Measurements from ENCODE around the gene PEA15.

The PEA15 gene

DNA sequence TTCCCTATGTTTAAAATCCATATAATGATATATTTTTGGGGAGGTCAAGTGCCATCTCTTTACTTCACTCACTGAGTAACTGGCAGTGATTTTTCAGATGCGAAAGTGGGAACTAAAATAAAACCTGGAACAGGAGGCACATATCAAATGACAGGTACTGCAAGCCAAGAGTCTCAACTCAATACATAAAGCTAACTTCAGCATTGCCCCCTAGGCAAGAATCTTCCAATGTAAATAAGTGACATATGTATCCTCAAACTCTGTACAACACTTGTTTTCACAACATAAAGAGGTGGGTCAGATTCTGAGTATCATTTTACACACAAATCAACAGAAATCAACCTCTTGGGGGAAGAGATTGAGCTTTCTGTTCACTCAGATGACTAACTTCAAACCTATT is 39.0 kb downstream of the PEA15 start:
- peak; percentile 58 for DNase-seq

DNA sequence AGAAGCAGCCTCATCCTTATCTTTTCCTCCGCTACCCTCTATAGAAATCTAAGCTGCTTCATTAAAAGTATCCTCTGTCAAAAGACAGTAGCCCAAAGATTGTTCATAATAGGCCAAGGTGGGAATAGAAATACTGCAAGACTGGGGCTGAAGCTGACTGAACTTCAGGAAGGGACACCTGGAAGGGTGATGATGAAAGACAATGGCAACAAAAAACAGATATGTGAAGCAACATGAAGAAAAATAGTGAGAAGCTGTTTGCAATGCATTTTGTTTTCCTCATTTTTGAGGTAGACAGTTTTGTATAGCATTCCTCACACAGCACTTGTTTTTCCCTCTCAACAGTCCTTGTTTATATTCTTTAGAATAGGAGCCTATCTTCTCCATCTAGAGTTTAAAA is 40.2 kb downstream of the PEA15 start:
- DNase-seq = no peak

DNA sequence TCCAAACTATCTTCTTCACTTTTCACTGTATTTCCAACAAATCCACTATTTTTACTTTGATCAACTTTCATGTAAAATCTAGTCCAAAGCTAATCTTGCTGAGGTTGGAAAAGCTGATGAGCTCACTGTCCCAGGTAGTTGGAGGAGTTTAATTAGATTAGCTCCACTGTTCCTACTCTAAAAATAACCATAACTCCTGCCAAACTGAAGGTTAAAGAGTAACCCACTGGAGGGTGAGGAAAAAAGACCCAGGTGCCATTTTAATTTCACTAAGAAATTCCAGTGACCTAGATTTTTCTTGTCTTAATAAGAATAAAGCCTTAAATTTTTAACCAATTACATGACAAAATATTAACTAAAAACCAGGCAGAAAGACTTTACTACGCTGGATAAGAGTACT is 41.9 kb downstream of the PEA15 start:
- DNase-seq = no peak

DNA sequence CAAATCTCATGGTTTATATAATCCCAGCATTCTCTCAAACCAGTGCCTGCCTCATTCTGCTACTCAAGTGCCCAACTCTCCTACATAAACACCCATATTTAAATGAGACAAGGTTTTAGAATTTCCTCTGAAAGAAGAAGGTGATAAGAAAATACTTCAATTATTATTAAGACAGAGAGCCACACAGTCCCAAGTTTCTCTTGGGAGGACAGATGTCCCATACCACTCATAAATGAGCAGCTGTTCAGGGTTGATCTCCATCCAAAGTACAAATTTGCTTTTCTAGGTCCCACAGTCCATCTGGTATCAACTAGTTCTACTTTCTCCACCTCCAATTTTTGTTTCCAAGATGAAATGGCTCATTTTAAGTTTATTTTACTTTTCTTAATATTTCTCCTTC is 45.8 kb downstream of the PEA15 start:
- DNase-seq = peak; percentile 69

DNA sequence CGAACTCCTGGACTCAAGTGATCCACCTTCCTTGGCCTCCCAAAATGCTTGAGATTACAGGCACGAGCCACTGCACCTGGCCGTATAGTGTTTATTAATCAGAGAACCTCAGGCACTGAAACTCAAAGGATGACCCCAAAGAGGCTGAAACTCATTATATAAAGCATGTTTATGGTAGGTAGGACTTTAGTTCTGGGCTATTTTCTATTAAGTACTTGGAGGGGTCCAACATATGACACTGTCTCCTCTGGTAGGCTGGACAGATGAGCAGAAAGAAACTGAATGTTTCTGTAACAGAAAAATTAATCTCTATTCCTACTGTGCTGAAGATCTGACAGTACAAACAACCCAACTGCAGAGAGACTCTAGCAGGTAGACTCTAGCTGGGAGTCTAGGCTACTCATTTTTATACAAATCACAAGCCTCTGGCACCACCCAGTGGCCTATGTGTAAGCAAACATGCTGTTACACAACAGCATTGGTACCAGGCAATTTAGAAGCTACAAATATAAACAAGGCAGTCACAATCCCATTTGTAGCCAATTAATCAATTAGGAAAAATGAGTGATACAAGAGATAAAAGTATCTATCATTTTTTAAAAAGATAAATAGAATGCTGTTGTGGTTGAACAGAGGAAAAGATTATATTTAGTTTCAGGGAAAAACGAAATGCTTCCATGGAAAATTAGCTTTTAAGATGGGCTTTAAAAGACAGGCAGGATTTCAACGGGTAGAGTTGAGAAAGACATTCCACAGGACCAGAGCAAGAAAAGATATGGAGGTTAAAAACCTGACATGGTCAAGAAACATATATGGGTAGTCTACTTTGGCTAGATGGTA is 46.7 kb downstream of the PEA15 start:
- peak; percentile 50 for DNase-seq

DNA sequence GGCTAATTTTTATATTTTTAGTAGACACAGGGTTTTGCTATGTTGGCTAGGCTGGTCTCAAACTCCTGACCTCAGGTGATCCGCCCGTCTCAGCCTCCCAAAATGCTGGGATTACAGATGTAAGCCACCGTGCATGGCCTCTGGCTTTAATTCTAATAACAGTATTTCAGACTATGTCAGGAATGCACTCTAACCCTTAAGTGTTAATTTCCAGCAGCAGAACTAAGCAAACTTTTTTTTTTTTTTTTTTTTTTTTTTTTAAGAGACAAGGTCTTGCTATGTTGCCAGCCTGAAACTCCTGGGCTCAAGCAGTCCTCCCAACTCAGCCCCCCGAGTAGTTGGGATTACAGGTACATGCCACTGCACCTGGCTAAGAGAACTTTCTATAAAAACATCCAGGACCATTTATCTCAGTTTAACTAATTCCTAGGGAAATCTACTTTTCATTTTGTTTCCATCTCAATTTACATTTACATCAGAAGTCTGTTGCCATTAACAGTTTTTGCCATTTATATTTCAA is 50.7 kb downstream of the PEA15 start:
- DNase-seq = no peak

DNA sequence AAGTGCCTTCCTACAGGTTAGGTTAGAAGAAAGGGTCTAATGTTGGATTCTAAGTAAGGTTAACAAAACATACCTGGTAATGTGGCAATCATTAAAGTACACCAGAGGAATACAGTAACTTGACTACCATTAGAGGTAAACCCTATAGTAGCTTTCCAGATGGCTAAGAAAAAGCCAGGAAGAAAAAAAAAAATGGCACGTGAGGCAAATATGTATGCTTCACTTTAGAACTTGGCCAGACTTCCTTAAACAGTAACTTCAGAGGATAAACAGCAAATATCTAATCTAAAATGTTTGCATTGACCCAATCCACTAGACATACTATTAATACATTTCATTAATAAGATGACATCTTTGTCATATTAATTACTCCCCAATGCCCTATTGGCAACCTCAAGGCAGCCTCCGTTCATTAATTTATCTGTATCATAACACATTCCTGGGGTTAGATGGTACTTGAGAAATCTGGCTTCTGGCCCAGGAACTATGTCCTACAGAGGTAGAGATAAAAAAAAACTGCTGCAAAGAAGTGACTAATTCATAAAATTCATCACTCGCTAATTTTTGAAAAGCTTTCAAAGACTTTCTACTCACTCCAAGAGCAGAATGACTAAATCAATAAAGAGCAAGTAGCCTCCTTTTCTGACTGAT is 51.3 kb downstream of the PEA15 start:
- DNase-seq = no peak

DNA sequence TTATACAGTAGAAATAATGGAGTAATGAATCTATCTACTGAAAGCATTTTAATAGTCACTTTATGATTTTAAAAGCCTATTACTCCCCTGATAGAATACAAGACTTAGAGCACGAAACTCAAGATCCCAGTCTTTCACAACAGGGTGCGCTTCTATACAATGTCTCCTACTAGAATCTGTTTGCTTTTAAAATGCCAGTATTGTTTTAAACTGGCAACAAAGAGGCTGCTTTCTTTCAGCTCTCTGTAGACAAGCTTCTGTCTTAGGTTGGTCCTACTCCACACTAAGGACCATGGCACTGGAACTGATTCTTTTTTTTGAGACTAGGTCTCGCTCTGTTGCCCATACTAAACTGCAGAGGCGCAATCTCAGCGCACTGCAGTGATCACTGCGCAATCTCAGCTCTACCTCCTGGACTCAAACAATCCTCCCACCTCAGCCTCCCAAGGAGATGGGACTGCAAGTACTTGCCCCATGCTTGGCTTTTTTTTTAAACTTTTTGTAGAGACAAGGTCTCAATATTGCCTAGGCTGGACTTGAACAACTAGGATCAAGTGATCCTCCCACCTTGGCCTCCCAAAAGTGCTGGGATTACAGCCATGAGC is 52.3 kb downstream of the PEA15 start:
- DNase-seq = no peak

DNA sequence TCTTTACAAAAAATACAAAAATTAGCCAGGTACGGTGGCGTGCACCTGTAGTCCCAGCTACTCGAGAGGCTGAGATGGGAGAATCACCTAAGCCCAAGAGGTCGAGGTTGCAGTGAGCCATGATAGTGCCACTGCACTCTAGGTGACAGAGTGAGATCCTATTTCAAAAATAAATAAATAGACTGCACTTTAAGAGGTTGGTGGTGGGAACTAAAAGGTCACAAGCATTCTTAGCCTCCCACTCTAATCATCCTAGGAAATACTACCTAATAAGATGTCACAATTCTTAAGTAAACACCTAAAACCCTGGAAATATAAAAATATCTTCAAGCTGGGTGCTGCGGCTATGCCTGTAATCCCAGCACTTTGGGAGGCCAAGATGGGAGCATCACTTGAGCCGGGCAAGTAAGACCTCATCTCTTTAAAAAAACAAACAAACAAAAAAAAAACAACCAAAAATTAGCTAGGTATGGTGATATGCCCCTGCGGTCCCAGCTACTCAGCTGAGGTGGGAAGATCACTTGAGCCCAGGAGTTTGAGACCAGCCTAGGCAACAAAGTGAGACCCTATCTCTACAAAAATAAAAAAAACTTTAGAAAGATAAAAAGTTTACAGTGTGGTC is 53.1 kb downstream of the PEA15 start:
- DNase-seq = no peak

DNA sequence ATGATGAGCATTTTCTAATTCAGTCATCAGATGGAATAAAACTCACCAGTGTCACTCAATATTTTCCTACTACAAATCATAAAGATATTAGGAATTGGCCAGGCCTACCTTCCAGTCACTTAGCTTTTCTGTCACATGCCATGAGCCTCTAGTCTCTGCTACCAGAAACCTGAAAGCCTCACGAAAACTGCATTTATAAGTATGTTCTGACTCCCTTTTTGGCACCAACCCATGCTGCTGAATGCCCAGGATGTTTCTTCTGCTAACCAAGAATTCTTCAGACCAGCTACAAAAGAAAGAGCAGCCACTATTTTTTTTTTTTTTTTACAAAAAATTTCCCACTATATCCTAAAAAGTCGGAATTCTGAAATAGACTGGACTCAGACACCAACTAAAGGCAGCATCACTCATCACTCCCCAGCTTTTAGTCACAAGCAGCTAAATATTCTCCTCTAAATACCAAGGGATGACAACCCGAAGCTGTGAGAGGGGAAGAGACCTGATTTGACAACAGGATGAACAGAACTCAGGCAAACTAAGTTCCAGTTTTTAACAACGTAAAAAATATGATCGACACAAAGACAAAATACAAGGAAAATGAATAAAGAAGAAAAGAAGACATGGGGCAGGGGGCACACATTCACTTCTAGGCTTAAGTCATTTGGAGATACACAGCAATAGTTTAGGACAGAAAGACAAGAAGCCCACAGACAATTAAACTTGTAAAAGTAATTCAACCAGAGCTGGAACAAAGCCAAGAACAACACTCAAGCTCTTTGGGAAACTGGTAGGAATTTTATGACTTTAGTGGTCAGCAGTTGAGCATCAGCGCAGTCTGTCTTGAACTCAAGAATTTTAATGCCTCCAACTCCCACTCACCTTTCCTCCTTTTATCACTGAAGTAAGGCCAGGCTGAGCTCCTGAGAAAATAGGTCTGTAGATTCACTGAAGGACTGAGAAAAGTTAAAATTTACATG is 55.5 kb downstream of the PEA15 start:
- peak; percentile 30 for DNase-seq

DNA sequence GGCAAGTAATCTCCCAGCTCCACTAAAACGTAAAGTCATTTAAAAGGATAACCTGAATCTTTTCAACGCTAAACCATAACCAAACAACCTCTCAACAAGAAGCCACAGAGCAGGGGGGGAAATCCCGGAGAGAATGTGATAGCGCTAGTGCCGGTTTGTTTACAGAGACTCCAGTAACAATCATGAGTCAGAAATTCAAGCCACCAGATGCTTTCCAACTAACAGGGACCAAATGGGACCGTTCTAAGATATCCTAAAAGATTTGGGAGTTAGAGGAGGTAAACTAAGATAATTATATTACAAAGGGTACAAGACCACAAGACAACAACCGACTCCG is 56.3 kb downstream of the PEA15 start:
- DNase-seq = peak; percentile 27

DNA sequence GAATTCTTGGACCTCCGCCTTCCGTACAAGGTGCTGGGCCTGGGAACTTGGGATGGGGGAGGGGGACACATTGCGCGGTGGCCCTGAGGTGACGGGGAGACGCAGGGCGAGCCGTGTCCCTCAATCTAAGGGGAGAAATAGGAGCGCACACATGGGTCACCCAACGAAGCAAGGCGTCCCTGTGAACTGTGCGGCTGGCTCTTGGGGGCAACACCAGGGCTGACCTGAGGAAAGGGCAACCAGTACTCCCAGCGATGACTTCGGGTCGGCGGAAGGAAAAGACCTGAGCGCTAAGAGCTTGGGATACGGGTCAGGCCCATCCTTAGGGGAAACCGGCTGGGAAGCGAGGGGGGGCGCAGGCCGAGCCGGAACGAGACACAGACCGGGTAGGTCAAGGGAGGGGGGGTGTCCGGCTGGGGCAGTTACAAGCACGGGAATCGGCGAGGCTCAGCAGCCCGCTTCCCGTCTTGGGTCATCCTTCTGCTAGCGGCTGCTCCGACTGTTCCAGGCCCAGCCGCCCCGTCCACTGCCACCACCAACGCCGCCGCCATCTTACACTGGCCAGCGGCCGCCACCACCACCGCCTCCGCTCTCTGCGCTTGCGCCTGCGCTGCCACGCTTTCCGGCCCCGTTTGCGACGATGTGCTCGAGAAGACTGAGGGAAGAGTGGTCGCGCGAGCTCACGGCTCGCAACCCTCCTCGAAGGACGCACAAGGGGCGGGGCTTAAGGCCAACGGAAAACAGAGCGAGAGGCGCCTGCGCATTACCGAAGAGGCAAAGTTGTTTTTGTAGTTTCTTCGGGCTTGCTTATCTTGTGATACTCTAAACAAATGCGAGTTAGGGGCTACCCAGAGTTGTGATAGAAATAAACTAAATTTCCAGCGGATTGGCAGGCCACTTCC is 57.0 kb downstream of the PEA15 start, which contains the start of gene DCAF8:
DCAF8 (minus strand) TSS at position 657 of the 902 bp plus-strand sequence. CDS start 18,541 bp downstream, outside the sequence.
- DNase-seq = peak; percentile 95

DNA sequence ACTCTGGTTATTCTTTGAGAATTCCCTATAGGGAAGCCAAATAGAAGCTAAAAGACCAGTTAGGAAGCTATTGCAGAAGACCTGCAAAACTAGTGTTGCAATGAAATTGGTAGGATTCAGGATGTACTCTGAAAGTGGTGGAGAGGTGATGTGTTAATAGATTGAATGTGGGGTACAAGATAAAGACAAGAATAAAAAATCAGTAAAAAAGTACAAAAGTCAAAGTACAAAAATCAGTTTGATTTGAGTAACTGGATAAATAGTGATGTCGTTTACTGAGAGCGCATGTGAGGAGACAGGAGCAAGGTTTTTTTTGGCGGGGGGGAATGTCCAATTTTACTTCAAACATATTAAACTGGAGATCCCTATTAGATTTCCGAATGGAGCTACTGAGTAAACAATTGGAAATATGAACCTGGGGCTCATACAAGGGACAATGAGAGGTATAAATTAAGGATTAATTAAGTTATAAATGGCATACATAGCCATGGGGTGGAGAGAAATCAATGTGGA is 59.7 kb downstream of the PEA15 start:
- DNase-seq = no peak

Measured in DMS 273 treated with DMSO at 0.1 percent for 48 hours (cell line).